ENCODE results near the gene AGAP3.

DNA sequence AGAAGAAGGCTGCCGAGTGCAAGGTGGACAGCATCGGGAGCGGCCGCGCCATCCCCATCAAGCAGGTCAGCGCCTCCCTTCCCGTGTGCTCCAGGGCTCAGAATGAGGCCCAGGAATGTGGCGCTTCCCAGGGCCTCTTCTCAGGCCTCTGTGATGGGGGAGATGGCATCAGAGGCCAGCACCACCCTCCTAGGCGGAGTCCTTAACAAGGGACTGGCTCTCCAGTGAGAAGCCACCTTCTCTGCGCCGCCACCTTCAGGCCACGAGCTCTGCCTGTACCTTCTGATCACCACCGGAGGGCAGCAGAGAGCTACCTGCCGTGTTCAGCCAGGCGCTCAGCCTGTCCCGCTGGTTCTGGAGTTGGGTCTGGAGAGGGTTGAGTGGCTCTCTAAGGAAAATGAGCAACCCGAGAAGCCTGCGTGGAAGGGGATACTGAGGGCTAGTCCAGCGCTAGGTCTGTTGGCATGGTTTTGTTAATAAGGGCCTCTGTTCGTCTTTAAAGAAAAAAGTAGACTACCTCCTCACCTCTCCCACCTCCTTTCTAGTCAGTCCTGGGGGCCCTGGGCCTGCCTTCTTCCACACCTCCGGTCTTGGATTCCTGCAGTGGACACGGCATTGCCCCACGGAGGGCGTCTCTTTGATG lies 37.7 kb downstream of the AGAP3 start:
- TF ChIP-seq, protein P1, sequence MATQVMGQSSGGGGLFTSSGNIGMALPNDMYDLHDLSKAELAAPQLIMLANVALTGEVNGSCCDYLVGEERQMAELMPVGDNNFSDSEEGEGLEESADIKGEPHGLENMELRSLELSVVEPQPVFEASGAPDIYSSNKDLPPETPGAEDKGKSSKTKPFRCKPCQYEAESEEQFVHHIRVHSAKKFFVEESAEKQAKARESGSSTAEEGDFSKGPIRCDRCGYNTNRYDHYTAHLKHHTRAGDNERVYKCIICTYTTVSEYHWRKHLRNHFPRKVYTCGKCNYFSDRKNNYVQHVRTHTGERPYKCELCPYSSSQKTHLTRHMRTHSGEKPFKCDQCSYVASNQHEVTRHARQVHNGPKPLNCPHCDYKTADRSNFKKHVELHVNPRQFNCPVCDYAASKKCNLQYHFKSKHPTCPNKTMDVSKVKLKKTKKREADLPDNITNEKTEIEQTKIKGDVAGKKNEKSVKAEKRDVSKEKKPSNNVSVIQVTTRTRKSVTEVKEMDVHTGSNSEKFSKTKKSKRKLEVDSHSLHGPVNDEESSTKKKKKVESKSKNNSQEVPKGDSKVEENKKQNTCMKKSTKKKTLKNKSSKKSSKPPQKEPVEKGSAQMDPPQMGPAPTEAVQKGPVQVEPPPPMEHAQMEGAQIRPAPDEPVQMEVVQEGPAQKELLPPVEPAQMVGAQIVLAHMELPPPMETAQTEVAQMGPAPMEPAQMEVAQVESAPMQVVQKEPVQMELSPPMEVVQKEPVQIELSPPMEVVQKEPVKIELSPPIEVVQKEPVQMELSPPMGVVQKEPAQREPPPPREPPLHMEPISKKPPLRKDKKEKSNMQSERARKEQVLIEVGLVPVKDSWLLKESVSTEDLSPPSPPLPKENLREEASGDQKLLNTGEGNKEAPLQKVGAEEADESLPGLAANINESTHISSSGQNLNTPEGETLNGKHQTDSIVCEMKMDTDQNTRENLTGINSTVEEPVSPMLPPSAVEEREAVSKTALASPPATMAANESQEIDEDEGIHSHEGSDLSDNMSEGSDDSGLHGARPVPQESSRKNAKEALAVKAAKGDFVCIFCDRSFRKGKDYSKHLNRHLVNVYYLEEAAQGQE (IDR thresholded peaks at IDR 0.05; ENCODE audit: insufficient read depth in 1 of 2, low read depth in 2 of 2, low read length in 1 of 2), result 0 out of 4 replicates have a peak, but pooled peaks of 1 of the 2 experiments have one; percentile 17
- TF ChIP-seq, protein P2, sequence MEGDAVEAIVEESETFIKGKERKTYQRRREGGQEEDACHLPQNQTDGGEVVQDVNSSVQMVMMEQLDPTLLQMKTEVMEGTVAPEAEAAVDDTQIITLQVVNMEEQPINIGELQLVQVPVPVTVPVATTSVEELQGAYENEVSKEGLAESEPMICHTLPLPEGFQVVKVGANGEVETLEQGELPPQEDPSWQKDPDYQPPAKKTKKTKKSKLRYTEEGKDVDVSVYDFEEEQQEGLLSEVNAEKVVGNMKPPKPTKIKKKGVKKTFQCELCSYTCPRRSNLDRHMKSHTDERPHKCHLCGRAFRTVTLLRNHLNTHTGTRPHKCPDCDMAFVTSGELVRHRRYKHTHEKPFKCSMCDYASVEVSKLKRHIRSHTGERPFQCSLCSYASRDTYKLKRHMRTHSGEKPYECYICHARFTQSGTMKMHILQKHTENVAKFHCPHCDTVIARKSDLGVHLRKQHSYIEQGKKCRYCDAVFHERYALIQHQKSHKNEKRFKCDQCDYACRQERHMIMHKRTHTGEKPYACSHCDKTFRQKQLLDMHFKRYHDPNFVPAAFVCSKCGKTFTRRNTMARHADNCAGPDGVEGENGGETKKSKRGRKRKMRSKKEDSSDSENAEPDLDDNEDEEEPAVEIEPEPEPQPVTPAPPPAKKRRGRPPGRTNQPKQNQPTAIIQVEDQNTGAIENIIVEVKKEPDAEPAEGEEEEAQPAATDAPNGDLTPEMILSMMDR (IDR thresholded peaks at IDR 0.05), result peak; percentile 99
- TF ChIP-seq POLR2AphosphoS5 (IDR thresholded peaks at IDR 0.05; ENCODE audit: low read depth, low read length), result no peak
- no peak for TF ChIP-seq TCF7L2 (IDR thresholded peaks at IDR 0.05; ENCODE audit: low read depth, low read length)

Measured in Panc1 (cell line).